Measurements from ENCODE around the gene DNAJA4. TPM values are rescaled to one million over a fixed set of nuclear protein-coding genes. Genes with fewer than 3 reads are reported as not detected.

Gene DNAJA4
- total RNA-seq, 1 donor from 2014 or later, result 11.6 TPM

- DNase-seq (ENCODE audit: low read depth), result no peak
These were observed 49.0 kb downstream of the DNAJA4 start for GRCh38 chr15:78313383-78313782.

- DNase-seq (ENCODE audit: low read depth), result no peak
These were observed 49.8 kb downstream of the DNAJA4 start for GRCh38 chr15:78314181-78314581.

- no peak for DNase-seq (ENCODE audit: low read depth)
These were observed 51.4 kb downstream of the DNAJA4 start for GRCh38 chr15:78315686-78316282.

- DNase-seq (ENCODE audit: low read depth), result no peak
These were observed 52.1 kb downstream of the DNAJA4 start for GRCh38 chr15:78316283-78317083.

- peak; percentile 36 for DNase-seq (ENCODE audit: low read depth)
These were observed 52.9 kb downstream of the DNAJA4 start for GRCh38 chr15:78317145-78317836.

- no peak for DNase-seq (ENCODE audit: low read depth)
These were observed 55.2 kb downstream of the DNAJA4 start for GRCh38 chr15:78319588-78319987.

GRCh38 chr15:78320183-78320582 is 55.8 kb downstream of the DNAJA4 start:
- peak; percentile 26 for DNase-seq (ENCODE audit: low read depth)

GRCh38 chr15:78321041-78321570 is 56.7 kb downstream of the DNAJA4 start:
- DNase-seq (ENCODE audit: low read depth), result peak; percentile 61

- DNase-seq (ENCODE audit: low read depth), result no peak
These were observed 57.4 kb downstream of the DNAJA4 start for GRCh38 chr15:78321786-78322185.

- DNase-seq (ENCODE audit: low read depth), result peak; percentile 40
These were observed 57.9 kb downstream of the DNAJA4 start for GRCh38 chr15:78322243-78322642.

GRCh38 chr15:78322724-78323521 is 58.6 kb downstream of the DNAJA4 start:
- no peak for DNase-seq (ENCODE audit: low read depth)

- no peak for DNase-seq (ENCODE audit: low read depth)
These were observed 59.3 kb downstream of the DNAJA4 start for GRCh38 chr15:78323693-78324092.

- no peak for DNase-seq (ENCODE audit: low read depth)
These were observed 59.8 kb downstream of the DNAJA4 start for GRCh38 chr15:78324144-78324543.

GRCh38 chr15:78325092-78325843 is 60.9 kb downstream of the DNAJA4 start:
- DNase-seq (ENCODE audit: low read depth), result peak; percentile 18

GRCh38 chr15:78327466-78327865 is 63.1 kb downstream of the DNAJA4 start:
- DNase-seq (ENCODE audit: low read depth), result no peak

- no peak for DNase-seq (ENCODE audit: low read depth)
These were observed 65.3 kb downstream of the DNAJA4 start for GRCh38 chr15:78329625-78330024.

Measured in myocyte (in vitro differentiated cells).